ENCODE data around the gene SLC33A1. TPM values are rescaled to one million over a fixed set of nuclear protein-coding genes. Genes with fewer than 3 reads are reported as not detected.
A peak's percentile ranks its signal among the peaks of the same experiment; 100 is the strongest.

Gene SLC33A1
- total and polyA plus RNA-seq, 10 of the 15 experiments (the other 5 are each of a cell fraction or from before 2014, with no cell fraction given): 6.4 to 25.2 (median 19.8) TPM

- TF ChIP-seq LARP7 (IDR thresholded peaks at IDR 0.05) (peak; percentile 89), POU2F2 (IDR thresholded peaks at IDR 0.05; ENCODE audit: borderline replicate concordance, low read depth, low read length) (0 out of 3 replicates have a peak, but pooled peaks have one; percentile 36), EGR1 (IDR thresholded peaks at IDR 0.05; ENCODE audit: borderline replicate concordance in 1 of 2, low read depth in 2 of 2, low read length in 2 of 2) (peak in 1 of 2 experiments; percentile 49; a peak in 1 of 3 replicates), RAD21 (IDR thresholded peaks at IDR 0.05; ENCODE audit: insufficient read depth, low read depth, low read length) (peak; percentile 73), EED (IDR thresholded peaks at IDR 0.05; ENCODE audit: low read depth) (peak; percentile 16; the same call in 1 of the 2 replicates), ZNF24 (IDR thresholded peaks at IDR 0.05) (peak; percentile 64; the same call in 1 of the 2 replicates), KLF5 (IDR thresholded peaks at IDR 0.05; ENCODE audit: partially characterized antibody) (peak; percentile 31), RELA (IDR thresholded peaks at IDR 0.05; ENCODE audit: borderline replicate concordance, partially characterized antibody) (peak; percentile 61), NR2C1 (IDR thresholded peaks at IDR 0.05) (0 out of 2 replicates have a peak, but pooled peaks have one; percentile 9), SMARCA5 (IDR thresholded peaks at IDR 0.05) (peak; percentile 98)
- TF ChIP-seq, protein P1, sequence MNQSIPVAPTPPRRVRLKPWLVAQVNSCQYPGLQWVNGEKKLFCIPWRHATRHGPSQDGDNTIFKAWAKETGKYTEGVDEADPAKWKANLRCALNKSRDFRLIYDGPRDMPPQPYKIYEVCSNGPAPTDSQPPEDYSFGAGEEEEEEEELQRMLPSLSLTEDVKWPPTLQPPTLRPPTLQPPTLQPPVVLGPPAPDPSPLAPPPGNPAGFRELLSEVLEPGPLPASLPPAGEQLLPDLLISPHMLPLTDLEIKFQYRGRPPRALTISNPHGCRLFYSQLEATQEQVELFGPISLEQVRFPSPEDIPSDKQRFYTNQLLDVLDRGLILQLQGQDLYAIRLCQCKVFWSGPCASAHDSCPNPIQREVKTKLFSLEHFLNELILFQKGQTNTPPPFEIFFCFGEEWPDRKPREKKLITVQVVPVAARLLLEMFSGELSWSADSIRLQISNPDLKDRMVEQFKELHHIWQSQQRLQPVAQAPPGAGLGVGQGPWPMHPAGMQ (IDR thresholded peaks at IDR 0.05; ENCODE audit: borderline replicate concordance): no peak
- TF ChIP-seq, protein P2, sequence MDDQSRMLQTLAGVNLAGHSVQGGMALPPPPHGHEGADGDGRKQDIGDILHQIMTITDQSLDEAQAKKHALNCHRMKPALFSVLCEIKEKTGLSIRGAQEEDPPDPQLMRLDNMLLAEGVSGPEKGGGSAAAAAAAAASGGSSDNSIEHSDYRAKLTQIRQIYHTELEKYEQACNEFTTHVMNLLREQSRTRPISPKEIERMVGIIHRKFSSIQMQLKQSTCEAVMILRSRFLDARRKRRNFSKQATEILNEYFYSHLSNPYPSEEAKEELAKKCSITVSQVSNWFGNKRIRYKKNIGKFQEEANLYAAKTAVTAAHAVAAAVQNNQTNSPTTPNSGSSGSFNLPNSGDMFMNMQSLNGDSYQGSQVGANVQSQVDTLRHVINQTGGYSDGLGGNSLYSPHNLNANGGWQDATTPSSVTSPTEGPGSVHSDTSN (IDR thresholded peaks at IDR 0.05; ENCODE audit: insufficient replicate concordance, low read depth, low read length): no peak
- TF ChIP-seq, protein P3, sequence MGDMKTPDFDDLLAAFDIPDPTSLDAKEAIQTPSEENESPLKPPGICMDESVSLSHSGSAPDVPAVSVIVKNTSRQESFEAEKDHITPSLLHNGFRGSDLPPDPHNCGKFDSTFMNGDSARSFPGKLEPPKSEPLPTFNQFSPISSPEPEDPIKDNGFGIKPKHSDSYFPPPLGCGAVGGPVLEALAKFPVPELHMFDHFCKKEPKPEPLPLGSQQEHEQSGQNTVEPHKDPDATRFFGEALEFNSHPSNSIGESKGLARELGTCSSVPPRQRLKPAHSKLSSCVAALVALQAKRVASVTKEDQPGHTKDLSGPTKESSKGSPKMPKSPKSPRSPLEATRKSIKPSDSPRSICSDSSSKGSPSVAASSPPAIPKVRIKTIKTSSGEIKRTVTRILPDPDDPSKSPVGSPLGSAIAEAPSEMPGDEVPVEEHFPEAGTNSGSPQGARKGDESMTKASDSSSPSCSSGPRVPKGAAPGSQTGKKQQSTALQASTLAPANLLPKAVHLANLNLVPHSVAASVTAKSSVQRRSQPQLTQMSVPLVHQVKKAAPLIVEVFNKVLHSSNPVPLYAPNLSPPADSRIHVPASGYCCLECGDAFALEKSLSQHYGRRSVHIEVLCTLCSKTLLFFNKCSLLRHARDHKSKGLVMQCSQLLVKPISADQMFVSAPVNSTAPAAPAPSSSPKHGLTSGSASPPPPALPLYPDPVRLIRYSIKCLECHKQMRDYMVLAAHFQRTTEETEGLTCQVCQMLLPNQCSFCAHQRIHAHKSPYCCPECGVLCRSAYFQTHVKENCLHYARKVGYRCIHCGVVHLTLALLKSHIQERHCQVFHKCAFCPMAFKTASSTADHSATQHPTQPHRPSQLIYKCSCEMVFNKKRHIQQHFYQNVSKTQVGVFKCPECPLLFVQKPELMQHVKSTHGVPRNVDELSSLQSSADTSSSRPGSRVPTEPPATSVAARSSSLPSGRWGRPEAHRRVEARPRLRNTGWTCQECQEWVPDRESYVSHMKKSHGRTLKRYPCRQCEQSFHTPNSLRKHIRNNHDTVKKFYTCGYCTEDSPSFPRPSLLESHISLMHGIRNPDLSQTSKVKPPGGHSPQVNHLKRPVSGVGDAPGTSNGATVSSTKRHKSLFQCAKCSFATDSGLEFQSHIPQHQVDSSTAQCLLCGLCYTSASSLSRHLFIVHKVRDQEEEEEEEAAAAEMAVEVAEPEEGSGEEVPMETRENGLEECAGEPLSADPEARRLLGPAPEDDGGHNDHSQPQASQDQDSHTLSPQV (IDR thresholded peaks at IDR 0.05): peak; percentile 36; the same call in 1 of the 2 replicates
- TF ChIP-seq, protein P4, sequence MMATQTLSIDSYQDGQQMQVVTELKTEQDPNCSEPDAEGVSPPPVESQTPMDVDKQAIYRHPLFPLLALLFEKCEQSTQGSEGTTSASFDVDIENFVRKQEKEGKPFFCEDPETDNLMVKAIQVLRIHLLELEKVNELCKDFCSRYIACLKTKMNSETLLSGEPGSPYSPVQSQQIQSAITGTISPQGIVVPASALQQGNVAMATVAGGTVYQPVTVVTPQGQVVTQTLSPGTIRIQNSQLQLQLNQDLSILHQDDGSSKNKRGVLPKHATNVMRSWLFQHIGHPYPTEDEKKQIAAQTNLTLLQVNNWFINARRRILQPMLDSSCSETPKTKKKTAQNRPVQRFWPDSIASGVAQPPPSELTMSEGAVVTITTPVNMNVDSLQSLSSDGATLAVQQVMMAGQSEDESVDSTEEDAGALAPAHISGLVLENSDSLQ (IDR thresholded peaks at IDR 0.05): 0 out of 2 replicates have a peak, but pooled peaks have one; percentile 12
- TF ChIP-seq, protein P5, sequence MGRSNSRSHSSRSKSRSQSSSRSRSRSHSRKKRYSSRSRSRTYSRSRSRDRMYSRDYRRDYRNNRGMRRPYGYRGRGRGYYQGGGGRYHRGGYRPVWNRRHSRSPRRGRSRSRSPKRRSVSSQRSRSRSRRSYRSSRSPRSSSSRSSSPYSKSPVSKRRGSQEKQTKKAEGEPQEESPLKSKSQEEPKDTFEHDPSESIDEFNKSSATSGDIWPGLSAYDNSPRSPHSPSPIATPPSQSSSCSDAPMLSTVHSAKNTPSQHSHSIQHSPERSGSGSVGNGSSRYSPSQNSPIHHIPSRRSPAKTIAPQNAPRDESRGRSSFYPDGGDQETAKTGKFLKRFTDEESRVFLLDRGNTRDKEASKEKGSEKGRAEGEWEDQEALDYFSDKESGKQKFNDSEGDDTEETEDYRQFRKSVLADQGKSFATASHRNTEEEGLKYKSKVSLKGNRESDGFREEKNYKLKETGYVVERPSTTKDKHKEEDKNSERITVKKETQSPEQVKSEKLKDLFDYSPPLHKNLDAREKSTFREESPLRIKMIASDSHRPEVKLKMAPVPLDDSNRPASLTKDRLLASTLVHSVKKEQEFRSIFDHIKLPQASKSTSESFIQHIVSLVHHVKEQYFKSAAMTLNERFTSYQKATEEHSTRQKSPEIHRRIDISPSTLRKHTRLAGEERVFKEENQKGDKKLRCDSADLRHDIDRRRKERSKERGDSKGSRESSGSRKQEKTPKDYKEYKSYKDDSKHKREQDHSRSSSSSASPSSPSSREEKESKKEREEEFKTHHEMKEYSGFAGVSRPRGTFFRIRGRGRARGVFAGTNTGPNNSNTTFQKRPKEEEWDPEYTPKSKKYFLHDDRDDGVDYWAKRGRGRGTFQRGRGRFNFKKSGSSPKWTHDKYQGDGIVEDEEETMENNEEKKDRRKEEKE (IDR thresholded peaks at IDR 0.05): no peak
Observed at GRCh38 chr3:155805802-155806618, 48.2 kb downstream of the SLC33A1 start, which contains the start of gene C3orf33 (continued).

Measured in GM12878 (cell line).